GM12878 (cell line): ENCODE measurements around the gene DBNL. TPM values are rescaled to one million over a fixed set of nuclear protein-coding genes. Genes with fewer than 3 reads are reported as not detected.

Experiments used
- ATAC-seq: fragments of 200-7000 bp; cut with Tn5 transposase; 3 replicates; pipeline ENCODE4 v1.9.1; 2020; ENCODE audit warnings: mild to moderate bottlenecking, moderate library complexity
- BruUV-seq: library from RNA; stranded (reverse); fragments of 400-500 nt; replicated peaks from 2 replicates; lab custom pipeline; 2021; lab: Mats Ljungman, UMichigan
- CTCF ChIA-PET: fragments of 300-600 bp; sonication (Branson Sonifier 250); formaldehyde crosslinking; extraction: SDS; loops from one replicate; lab custom pipeline; 2021; ENCODE audit warnings: inconsistent platforms; lab: Yijun Ruan, JAX
- POLR2A ChIA-PET: fragments of 350-600 bp; formaldehyde crosslinking; extraction: SDS; loops from one replicate; lab custom pipeline; 2021; ENCODE audit warnings: inconsistent platforms; lab: Charles Lee
- RAD21 ChIA-PET: fragments of 300-600 bp; sonication (Branson Sonifier 250); formaldehyde crosslinking; loops from one replicate; lab custom pipeline; 2023; ENCODE audit warnings: antibody characterized with exemption; ENCODE audit not compliant: unreplicated experiment; lab: Charles Lee
- SMC1A ChIA-PET: fragments of 300-600 bp; sonication (Branson Sonifier 250); formaldehyde crosslinking; loops from one replicate; lab custom pipeline; 2023; ENCODE audit not compliant: unreplicated experiment, uncharacterized antibody; lab: Charles Lee
- DNase-seq: peaks from one replicate; pipeline ENCODE4 v3.0.0-alpha.2; 2011; ENCODE audit warnings: low read depth, low spot score
- FAIRE-seq: peaks from 3 replicates; lab custom pipeline; 2011; peaks lifted over from hg19 to GRCh38; lab: Jason Lieb, UNC
- H2AFZ ChIP-seq: 2 replicates; pipeline ENCODE4 v1.6.0; 2011; ENCODE audit warnings: low read depth, low read length, control low read depth; ENCODE audit not compliant: control insufficient read depth
- H3K27ac ChIP-seq: 2 replicates; pipeline ENCODE4 v1.5.1; 2011; ENCODE audit warnings: control low read depth; ENCODE audit not compliant: control insufficient read depth, insufficient read depth
- H3K27me3 ChIP-seq, 2 experiments: replicated peaks in 1 of 2; 2 replicates each; pipeline versions ENCODE4 v1.6.0 to v1.6.1; 2011; ENCODE audit warnings: low read length in 1 of 2; ENCODE audit not compliant: control insufficient read depth in 2 of 2, insufficient read depth in 2 of 2
- H3K36me3 ChIP-seq, 2 experiments: 2 replicates each; pipeline ENCODE4 v1.5.1; 2011; ENCODE audit warnings: low read length in 1 of 2; ENCODE audit not compliant: control insufficient read depth in 2 of 2, insufficient read depth in 2 of 2
- H3K4me1 ChIP-seq: 2 replicates; pipeline ENCODE4 v1.6.1; 2011; ENCODE audit warnings: mild to moderate bottlenecking, low read length, moderate library complexity, mixed read lengths; ENCODE audit not compliant: control insufficient read depth, insufficient read depth
- H3K4me2 ChIP-seq: 2 replicates; pipeline ENCODE4 v1.6.0; 2011; ENCODE audit warnings: control low read depth; ENCODE audit not compliant: control insufficient read depth, insufficient read depth
- H3K4me3 ChIP-seq: fragments of 200-600 bp; sonication (generic); 2 replicates; pipeline ENCODE4 v1.5.1; 2016
- H3K79me2 ChIP-seq: 2 replicates; pipeline ENCODE4 v1.6.0; 2011; ENCODE audit warnings: low read length; ENCODE audit not compliant: control insufficient read depth, insufficient read depth
- H3K9ac ChIP-seq: 2 replicates; pipeline ENCODE4 v1.8.0; 2011; ENCODE audit warnings: low read length, control low read depth, mixed read lengths; ENCODE audit not compliant: control insufficient read depth, insufficient read depth
- H3K9me3 ChIP-seq: replicated peaks from 3 replicates; pipeline ENCODE4 v1.5.1; 2011; ENCODE audit warnings: mild to moderate bottlenecking, low read length; ENCODE audit not compliant: control insufficient read depth, insufficient read depth
- H4K20me1 ChIP-seq: 2 replicates; pipeline ENCODE4 v1.6.0; 2011; ENCODE audit not compliant: control insufficient read depth, insufficient read depth
- ATF7 ChIP-seq: fragments of 450-650 bp; IDR thresholded peaks from 2 replicates; pipeline ENCODE4 v1.6.1; 2016; ENCODE audit warnings: low read depth, mild to moderate bottlenecking
- BACH1 ChIP-seq: fragments of 450-650 bp; IDR thresholded peaks from 2 replicates; pipeline ENCODE4 v1.6.1; 2017; ENCODE audit warnings: mild to moderate bottlenecking, borderline replicate concordance
- CBX3 ChIP-seq: fragments of 200-600 bp; sonication (generic); IDR thresholded peaks from 2 replicates; pipeline ENCODE4 v1.6.1; 2016; ENCODE audit warnings: low read depth, borderline replicate concordance
- HDAC2 ChIP-seq: fragments of 200-600 bp; sonication (generic); IDR thresholded peaks from 2 replicates; pipeline ENCODE4 v1.6.1; 2017
- HDGF ChIP-seq: fragments of 450-650 bp; IDR thresholded peaks from 2 replicates; pipeline ENCODE4 v1.6.1; 2016; ENCODE audit warnings: antibody characterized with exemption
- NRF1 ChIP-seq: conservative IDR thresholded peaks from 2 replicates; pipeline ENCODE4 v1.6.1; 2011; ENCODE audit warnings: mild to moderate bottlenecking, low read depth, low read length, improper control_type of control experiment
- PML ChIP-seq: IDR thresholded peaks from 2 replicates; pipeline ENCODE4 v1.6.1; 2012; ENCODE audit warnings: low read length, inconsistent platforms
- RAD51 ChIP-seq: fragments of 450-650 bp; IDR thresholded peaks from 2 replicates; pipeline ENCODE4 v1.6.1; 2016; ENCODE audit warnings: moderate library complexity, mild to moderate bottlenecking, inconsistent platforms
- SP1 ChIP-seq: IDR thresholded peaks from one replicate; pipeline ENCODE4 v1.6.1; 2011; ENCODE audit warnings: low read depth, low read length
- ZNF24 ChIP-seq: fragments of 450-650 bp; IDR thresholded peaks from 2 replicates; pipeline ENCODE4 v1.6.1; 2017; ENCODE audit warnings: antibody characterized with exemption, mild to moderate bottlenecking
- WGBS: methylation state at CpG from one replicate; pipeline ENCODE4 v1.1.6; 2016; ENCODE audit warnings: low lambda C conversion rate; ENCODE audit not compliant: insufficient replicate concordance, insufficient coverage; ENCODE audit errors: missing lambda C conversion rate; 5-methylcytosine and 5-hydroxymethylcytosine counted together
- in situ Hi-C: fragments of 300-500 bp; cut with MboI; formaldehyde crosslinking; loops from 9 replicates; pipeline ENCODE4 v1.14.3; 2018; ENCODE audit warnings: mixed read lengths
- intact Hi-C: fragments of 100-400 bp; cut with micrococcal nuclease; formaldehyde crosslinking; loops from one replicate; pipeline ENCODE4 v1.14.2; 2022; ENCODE audit not compliant: unreplicated experiment
- polyA plus RNA-seq, 11 experiments: library from polyadenylated mRNA; depleted of rRNA in 4 of 11; unstranded in 6 of 11; stranded (reverse) in 5 of 11; fragments of >200 nt; fragmentation: Nextera tagmentation in 4 of 11; fragmentation: Illumina TruSeq in 1 of 11; extraction: Ambion mirVana in 4 of 11; extraction: Trizol in 1 of 11; gene quantifications; 1 replicate in 1 of 11; 2 replicates in 10 of 11; pipeline versions ENCODE4 v1.2.1 to v1.2.3, GENCODE V29; 2011 to 2016; ENCODE audit warnings: inconsistent platforms in 2 of 11, missing spikeins in 2 of 11, low read depth in 1 of 11
- total RNA-seq, 4 experiments: library from RNA; depleted of rRNA in 3 of 4; stranded (reverse); fragments of >200 nt in 3 of 4; fragmentation: Illumina TruSeq in 1 of 4; extraction: Trizol in 1 of 4; gene quantifications; 2 replicates each; pipeline versions ENCODE4 v1.2.1 to v1.2.3, GENCODE V29; 2013 to 2021
- TF ChIP-seq, protein P1 (sequence below): fragments of 450-650 bp; conservative IDR thresholded peaks from 2 replicates; pipeline ENCODE4 v1.6.1; 2017; ENCODE audit warnings: mild to moderate bottlenecking, moderate library complexity
- TF ChIP-seq, protein P2 (sequence below): fragments of 450-650 bp; IDR thresholded peaks from 2 replicates; pipeline ENCODE4 v1.6.1; 2017; ENCODE audit warnings: low read depth, mild to moderate bottlenecking, moderate library complexity
- TF ChIP-seq, protein P3 (sequence below): fragments of 450-650 bp; formaldehyde crosslinking; IDR thresholded peaks from 2 replicates; pipeline ENCODE4 v1.4.0; 2020; ENCODE audit warnings: mild to moderate bottlenecking, moderate library complexity

The DBNL gene
- total and polyA plus RNA-seq, 10 of the 15 experiments (the other 5 are each of a cell fraction or from before 2014, with no cell fraction given) = 4.1 to 179 (median 84.3) TPM

DNA sequence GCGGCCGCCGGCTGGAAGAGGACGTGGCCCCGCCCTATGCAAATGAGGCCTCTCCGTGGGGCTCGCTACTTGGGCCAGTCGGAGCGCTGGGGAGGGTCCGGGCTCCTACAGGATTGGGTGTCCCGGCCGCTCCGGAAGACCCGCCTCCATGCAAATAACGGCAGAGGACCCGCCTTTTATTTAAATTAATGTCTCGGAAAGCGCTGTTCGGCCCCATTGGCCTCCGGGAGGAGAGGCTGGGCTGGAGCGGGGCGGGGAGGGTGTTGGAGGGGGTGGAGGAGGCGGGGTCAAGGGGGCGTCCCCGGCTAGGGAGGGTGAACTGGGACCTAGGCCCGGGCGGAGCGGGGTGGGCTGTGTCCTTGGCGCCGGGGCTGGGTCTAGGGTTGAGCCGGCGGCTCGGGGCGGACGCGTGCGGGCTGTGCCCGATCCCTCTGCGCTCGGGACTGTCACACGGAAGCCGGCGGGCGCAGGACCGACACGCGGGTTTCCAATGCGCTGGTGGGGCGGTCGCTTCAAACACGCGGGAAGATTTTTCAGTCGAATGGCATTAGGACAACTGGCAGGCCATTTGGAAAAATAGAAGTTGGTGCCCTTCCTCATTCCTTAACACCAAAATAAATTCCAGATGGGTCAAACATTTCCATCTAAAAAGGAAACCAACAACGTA lies 38.2 kb downstream of the DBNL start:
- peak; percentile 88 for DNase-seq
- peaks cover 22% of the 10 kb centered on the region for H3K79me2 ChIP-seq
- in situ Hi-C loops (no loop called here), intact Hi-C loops (loop anchor here (1.0 to 2.0 kb wide), 2 partner anchors 40 to 63 kb away; partner anchors contain the start of gene POLD2)
- ChIA-PET SMC1A (no interaction called here), CTCF (no interaction called here), RAD21 (no interaction called here), POLR2A (no interaction called here)
- no peaks in the 10 kb centered on the region for H3K9me3 ChIP-seq
- H3K36me3 ChIP-seq = peaks cover 4 to 15% of the 10 kb centered on the region in 2 experiments
- peak overlapping the region; percentile 52 for H3K4me2 ChIP-seq
- H3K27ac ChIP-seq = peak overlapping the region; percentile 61
- H3K9ac ChIP-seq = peak overlapping the region; percentile 51
- no peaks in the 10 kb centered on the region for H4K20me1 ChIP-seq
- no peaks in the 10 kb centered on the region for H3K27me3 ChIP-seq
- peak overlapping the region; percentile 65 for H3K4me3 ChIP-seq
- H3K4me1 ChIP-seq = peaks cover 18% of the 10 kb centered on the region
- peak; percentile 38 for FAIRE-seq
- H2AFZ ChIP-seq = peak overlapping the region; percentile 65
- no TSS peak for BruUV-seq
- under 1% methylated on average over 40 of the region's 54 CpGs for WGBS
- peak; percentile 92 for ATAC-seq
- TF ChIP-seq ZNF24 (no peak), HDAC2 (no peak), SP1 (peak; percentile 95), HDGF (0 out of 2 replicates have a peak, but pooled peaks have one; percentile 24), BACH1 (peak; percentile 85; the same call in 1 of the 2 replicates), NRF1 (no peak), PML (no peak), ATF7 (no peak), CBX3 (no peak), RAD51 (no peak)
- TF ChIP-seq, protein P1, sequence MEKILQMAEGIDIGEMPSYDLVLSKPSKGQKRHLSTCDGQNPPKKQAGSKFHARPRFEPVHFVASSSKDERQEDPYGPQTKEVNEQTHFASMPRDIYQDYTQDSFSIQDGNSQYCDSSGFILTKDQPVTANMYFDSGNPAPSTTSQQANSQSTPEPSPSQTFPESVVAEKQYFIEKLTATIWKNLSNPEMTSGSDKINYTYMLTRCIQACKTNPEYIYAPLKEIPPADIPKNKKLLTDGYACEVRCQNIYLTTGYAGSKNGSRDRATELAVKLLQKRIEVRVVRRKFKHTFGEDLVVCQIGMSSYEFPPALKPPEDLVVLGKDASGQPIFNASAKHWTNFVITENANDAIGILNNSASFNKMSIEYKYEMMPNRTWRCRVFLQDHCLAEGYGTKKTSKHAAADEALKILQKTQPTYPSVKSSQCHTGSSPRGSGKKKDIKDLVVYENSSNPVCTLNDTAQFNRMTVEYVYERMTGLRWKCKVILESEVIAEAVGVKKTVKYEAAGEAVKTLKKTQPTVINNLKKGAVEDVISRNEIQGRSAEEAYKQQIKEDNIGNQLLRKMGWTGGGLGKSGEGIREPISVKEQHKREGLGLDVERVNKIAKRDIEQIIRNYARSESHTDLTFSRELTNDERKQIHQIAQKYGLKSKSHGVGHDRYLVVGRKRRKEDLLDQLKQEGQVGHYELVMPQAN = peak; percentile 36; the same call in 1 of the 2 replicates
- TF ChIP-seq, protein P2, sequence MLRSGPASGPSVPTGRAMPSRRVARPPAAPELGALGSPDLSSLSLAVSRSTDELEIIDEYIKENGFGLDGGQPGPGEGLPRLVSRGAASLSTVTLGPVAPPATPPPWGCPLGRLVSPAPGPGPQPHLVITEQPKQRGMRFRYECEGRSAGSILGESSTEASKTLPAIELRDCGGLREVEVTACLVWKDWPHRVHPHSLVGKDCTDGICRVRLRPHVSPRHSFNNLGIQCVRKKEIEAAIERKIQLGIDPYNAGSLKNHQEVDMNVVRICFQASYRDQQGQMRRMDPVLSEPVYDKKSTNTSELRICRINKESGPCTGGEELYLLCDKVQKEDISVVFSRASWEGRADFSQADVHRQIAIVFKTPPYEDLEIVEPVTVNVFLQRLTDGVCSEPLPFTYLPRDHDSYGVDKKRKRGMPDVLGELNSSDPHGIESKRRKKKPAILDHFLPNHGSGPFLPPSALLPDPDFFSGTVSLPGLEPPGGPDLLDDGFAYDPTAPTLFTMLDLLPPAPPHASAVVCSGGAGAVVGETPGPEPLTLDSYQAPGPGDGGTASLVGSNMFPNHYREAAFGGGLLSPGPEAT = 0 out of 2 replicates have a peak, but pooled peaks have one; percentile 17
- TF ChIP-seq, protein P3, sequence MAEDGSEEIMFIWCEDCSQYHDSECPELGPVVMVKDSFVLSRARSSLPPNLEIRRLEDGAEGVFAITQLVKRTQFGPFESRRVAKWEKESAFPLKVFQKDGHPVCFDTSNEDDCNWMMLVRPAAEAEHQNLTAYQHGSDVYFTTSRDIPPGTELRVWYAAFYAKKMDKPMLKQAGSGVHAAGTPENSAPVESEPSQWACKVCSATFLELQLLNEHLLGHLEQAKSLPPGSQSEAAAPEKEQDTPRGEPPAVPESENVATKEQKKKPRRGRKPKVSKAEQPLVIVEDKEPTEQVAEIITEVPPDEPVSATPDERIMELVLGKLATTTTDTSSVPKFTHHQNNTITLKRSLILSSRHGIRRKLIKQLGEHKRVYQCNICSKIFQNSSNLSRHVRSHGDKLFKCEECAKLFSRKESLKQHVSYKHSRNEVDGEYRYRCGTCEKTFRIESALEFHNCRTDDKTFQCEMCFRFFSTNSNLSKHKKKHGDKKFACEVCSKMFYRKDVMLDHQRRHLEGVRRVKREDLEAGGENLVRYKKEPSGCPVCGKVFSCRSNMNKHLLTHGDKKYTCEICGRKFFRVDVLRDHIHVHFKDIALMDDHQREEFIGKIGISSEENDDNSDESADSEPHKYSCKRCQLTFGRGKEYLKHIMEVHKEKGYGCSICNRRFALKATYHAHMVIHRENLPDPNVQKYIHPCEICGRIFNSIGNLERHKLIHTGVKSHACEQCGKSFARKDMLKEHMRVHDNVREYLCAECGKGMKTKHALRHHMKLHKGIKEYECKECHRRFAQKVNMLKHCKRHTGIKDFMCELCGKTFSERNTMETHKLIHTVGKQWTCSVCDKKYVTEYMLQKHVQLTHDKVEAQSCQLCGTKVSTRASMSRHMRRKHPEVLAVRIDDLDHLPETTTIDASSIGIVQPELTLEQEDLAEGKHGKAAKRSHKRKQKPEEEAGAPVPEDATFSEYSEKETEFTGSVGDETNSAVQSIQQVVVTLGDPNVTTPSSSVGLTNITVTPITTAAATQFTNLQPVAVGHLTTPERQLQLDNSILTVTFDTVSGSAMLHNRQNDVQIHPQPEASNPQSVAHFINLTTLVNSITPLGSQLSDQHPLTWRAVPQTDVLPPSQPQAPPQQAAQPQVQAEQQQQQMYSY (CRISPR knock-in tag) = no peak
